Epithelial cell of prostate (primary cell): Measurements from ENCODE around the gene RAB1B.
"Not testable (repeated sequence)": the region's sequence is repeated elsewhere in the genome, so short reads cannot be mapped to it uniquely, and the experiment has no call there.

Source experiments
- DNase-seq: peaks from one replicate; pipeline ENCODE4 v3.0.0-alpha.2; 2011; ENCODE audit warnings: low read depth, low spot score
- H3K27ac ChIP-seq: fragments of 450-650 bp; 2 replicates; pipeline ENCODE4 v1.5.1; 2017; ENCODE audit warnings: mild to moderate bottlenecking

Gene RAB1B

DNA sequence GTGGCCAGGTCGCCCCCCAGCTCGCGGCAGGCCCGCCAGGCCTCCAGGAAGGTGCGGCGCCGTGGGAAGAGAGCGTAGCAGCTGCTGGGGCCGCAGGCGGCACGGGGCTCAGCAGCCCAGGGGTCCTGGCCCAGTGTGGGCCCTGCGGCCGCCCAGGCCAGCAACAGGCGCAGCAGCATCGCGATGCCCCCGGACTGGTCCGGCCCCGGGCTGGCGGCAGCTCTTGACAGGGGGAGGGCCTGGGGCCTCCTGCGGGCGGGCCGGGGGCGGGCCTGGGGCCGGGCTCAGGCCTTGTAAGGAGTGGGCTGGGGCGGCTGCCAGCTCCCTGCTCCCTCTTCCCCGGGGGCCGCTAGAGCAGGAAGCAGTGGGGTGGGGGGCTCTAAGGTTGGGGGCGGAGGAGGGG, 48.4 kb downstream of the RAB1B start, which contains the start of gene CD248:
CD248 (minus strand) TSS at position 196 of the 403 bp plus-strand sequence; CDS start at position 179, 17 bp downstream.
- no peak for DNase-seq
- no peak within 1 kb of the TSS for H3K27ac ChIP-seq

DNA sequence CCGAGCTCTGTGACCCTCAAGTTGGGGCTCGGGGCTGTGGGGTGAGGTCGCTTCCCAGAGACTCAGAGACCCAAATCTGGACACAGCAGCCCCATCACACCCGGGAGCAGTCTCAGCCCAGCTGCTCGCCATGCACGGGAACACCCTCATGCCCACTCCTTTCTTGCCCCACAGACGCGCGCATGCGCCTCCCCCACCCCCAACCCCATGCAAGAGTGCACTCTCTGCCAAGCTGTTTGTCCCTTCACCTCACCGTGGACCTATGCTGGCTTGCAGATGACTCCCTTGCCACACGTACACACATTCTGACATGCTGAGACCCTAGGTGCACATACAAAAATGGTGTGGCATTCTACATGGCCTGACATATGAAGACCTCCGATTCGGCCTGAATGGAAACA, 48.9 kb downstream of the RAB1B start:
- H3K27ac ChIP-seq: no peak overlapping the region
- no peak for DNase-seq

DNA sequence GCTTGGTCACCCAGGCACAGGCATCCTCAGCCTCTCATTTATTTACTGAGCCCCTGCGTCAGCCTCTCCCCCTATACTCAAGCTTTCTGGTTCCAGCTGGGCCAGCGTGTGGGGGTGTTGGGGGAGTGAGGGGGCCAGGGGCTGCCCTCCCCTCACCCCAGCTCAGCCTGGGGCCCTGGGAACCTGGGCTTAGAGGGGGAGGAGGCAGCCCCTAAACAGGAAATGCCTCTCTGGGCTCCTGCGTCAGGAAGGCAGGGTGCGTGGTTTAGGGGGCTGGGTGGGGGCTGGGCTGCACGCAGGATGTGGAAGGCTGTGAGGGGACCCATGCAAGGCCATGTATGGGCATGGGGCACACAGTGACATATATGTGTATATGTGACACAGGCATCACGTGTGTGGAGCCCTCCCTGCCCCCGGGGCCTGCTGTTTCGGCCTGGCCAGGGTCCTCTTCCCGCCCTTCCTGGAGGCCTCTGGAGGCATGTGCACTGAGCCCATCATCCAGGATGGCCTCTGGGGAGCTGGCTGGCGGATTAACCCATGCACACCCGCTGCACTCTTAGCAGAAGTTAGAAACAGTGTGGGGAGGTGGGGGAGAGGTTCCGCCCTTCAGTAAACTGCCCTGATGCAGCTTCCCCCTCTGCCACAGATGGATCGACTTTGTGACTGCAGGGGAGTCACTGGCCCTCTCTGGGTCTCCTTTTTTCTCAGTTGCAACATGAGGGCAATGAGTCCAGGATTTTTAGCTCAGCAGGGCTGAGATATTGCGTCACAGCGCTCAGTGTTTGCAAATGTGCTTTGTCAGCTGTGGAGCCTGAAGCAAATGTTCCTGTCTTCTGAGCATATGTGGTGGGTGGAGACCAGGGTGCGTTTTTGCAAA, 49.5 kb downstream of the RAB1B start:
- DNase-seq: no peak
- no peak overlapping the region for H3K27ac ChIP-seq

DNA sequence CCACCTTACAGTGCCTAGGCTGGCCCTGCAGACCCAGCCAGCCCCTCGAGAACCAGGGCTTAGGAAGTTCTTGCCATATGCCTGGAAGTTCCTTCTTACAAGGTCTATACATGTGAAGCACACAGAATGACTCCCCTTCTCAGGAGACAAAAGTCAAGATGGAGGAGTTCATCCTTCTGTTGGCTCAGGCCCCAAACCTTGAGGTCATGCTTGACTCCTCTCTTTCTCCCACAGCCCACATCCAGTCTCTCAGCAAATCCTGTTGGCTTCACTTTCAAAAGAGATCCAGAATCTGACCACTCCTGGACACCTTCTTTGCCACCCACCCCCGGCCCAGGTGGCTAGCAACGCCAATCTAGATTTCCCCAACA, 50.1 kb downstream of the RAB1B start:
- H3K27ac ChIP-seq: no peak overlapping the region
- DNase-seq: no peak

GRCh38 chr11:66320289-66320688, 51.9 kb downstream of the RAB1B start:
- not testable (repeated sequence) for DNase-seq, H3K27ac ChIP-seq

- not testable (repeated sequence) for DNase-seq, H3K27ac ChIP-seq
Observed at GRCh38 chr11:66320748-66321147, 52.3 kb downstream of the RAB1B start.

GRCh38 chr11:66321606-66322005, 53.2 kb downstream of the RAB1B start:
- no peak overlapping the region for H3K27ac ChIP-seq
- DNase-seq: no peak

DNA sequence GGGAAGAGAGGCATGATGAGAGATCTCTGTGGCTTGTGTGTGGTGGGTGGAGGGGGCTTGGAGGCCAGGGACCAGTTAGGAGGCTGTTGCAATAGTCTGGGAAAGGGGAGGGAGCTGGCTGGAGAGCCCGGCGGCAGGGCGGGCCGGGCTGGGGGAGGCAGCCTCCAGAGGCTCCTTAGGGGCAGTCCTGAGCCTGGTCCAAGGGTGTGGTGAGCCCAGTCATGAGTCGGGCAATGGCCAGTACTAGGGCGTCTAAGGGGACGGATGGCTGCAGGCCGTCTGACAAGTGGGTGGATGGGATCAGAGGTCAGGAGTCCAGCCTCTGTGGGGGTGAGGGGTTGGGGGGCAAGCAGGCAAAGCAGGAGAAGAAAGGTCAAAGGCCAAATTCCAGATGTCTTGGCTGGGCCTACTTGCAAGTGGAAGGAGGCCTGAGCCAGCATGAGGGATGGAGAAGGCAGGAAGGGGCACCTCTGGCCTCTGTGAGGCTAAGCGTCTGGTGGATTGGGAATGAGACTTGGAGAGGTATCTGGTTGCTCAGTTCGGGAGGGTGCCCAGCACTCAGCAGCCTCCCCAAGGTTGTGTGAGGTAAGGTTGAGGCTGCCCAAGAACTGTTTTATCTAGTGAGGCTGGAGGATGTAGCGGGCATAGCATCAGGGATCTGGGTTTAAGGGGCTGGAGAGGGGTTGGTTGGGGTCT, 54.4 kb downstream of the RAB1B start:
- H3K27ac ChIP-seq: no peak overlapping the region
- DNase-seq: no peak

GRCh38 chr11:66323684-66324083, 55.2 kb downstream of the RAB1B start:
- DNase-seq: no peak

DNA sequence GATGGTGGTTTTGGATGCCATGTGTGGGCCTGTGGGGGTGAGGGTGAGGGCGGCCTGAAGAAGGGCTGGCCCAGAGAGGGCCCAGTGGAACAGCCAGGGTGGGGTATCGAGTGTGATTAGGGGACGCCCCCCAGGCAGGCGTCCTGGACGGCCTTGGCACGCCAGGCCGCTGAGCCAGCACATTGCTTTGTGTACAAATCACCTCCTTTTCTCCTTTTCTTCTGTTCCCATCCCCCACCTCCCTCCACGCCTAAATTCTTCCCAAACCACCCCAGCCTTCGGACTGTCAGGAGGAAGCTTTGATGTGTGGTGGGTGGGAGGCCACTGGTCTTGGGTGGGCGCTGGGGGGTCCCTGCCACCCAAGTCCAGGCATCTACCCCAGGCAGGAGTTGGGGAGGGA, 56.2 kb downstream of the RAB1B start:
- DNase-seq: no peak
- H3K27ac ChIP-seq: no peak overlapping the region

More at GRCh38 chr11:66323684-66324083, 55.2 kb downstream of the RAB1B start:
- H3K27ac ChIP-seq: no peak overlapping the region

DNA sequence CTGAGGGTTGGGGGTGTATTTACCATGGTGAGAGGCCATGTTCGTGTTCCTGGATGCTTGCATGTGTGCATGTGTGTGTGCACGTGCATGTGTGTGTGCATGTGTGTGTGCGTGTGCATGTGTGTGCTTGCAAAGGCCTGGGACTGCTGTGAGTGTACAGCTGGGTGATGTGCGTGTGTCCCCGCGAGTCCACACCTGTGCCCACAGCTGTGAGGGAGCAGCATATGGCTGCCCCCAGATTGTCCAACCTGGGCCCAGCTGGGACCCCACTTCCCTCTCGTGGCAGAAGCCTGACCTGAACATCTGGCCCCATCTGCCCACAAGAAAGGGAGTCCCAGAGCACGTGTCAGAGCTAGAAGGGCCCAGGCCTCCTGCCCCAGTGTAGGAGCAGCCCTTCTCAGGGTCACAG, 56.8 kb downstream of the RAB1B start:
- H3K27ac ChIP-seq: no peak overlapping the region
- no peak for DNase-seq

DNA sequence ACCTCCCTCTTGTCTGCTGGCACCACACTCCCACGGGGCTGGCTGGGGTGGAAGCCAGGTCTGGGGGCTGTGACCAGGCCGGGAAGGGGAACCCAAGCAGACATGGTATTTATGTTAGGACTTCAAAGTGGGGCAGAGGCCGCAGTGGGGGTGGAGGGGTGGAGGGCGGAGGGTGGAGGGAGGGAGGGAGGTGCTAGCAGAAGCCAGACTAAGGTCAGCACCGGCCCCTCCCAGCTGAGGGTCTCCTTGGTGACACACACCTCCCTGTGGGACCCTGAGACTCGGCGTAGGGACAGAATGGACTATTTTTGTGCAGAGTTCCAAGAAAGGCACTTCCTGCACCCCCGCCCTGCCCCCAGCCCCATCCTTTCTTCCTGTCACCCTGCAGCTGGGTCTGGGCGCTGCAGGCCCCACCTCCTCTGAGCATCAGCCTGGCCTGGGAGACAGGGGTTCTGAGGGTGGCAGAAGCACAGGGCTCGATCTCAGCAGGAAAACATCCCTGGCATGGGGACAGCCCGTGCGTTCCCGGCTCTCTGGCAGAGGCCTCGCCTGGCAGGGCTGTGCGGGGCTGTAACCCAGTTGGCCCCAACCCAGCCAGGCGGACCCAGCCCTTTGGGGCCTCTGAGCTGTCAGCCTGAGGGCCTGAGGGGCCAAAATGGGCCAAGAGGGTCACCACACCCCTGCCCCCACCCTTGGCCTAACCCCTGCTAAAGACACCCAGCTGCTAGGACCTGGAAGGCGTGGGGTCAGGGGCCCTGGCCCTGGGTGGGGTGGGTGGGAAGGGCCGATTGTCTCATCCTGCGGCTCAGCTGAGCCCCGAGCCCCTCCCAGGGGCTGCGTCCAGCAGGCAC, 58.0 kb downstream of the RAB1B start:
- H3K27ac ChIP-seq: peak overlapping the region; percentile 71
- no peak for DNase-seq
